Choroid plexus epithelial cell (primary cell): ENCODE measurements around the gene SLC22A4.

Experiments used
- DNase-seq: peaks from one replicate; pipeline ENCODE4 v3.0.0-alpha.2; 2010; ENCODE audit warnings: low read depth
- H3K4me3 ChIP-seq: 2 replicates; pipeline ENCODE4 v1.5.1; 2011; ENCODE audit warnings: low read depth, mild to moderate bottlenecking, control low read depth, low read length, moderate library complexity
- TF ChIP-seq, protein P1 (sequence below): conservative IDR thresholded peaks from 2 replicates; pipeline ENCODE4 v1.5.1; 2011; ENCODE audit warnings: low read depth, mild to moderate bottlenecking, control low read depth, inconsistent platforms, low read length, moderate library complexity

The SLC22A4 gene

DNA sequence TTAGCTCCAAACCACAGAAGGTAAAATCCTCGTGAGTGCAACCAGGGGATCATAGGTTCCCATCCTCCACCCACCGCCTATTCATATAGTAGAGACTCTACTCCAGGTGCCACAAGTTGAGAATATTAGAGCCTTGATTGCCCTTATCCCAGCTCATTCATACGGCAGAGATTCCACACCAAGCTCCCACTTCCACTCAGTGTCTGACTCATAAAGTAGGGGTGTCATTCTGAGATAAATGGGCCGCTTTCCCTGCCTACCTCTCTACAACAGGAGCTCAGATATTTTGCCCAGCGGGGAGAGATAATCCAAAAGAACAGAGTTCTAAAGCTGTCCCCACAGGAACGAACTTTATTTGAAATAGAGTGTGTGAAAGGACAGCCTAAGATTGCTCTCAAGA is 9.4 kb downstream of the SLC22A4 start:
- DNase-seq = no peak
- no peak overlapping the region for H3K4me3 ChIP-seq
- TF ChIP-seq, protein P1, sequence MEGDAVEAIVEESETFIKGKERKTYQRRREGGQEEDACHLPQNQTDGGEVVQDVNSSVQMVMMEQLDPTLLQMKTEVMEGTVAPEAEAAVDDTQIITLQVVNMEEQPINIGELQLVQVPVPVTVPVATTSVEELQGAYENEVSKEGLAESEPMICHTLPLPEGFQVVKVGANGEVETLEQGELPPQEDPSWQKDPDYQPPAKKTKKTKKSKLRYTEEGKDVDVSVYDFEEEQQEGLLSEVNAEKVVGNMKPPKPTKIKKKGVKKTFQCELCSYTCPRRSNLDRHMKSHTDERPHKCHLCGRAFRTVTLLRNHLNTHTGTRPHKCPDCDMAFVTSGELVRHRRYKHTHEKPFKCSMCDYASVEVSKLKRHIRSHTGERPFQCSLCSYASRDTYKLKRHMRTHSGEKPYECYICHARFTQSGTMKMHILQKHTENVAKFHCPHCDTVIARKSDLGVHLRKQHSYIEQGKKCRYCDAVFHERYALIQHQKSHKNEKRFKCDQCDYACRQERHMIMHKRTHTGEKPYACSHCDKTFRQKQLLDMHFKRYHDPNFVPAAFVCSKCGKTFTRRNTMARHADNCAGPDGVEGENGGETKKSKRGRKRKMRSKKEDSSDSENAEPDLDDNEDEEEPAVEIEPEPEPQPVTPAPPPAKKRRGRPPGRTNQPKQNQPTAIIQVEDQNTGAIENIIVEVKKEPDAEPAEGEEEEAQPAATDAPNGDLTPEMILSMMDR = no peak

GRCh38 chr5:132305420-132305819 is 11.2 kb downstream of the SLC22A4 start:
- TF ChIP-seq, protein P1 = no peak
- no peak overlapping the region for H3K4me3 ChIP-seq
- no peak for DNase-seq

GRCh38 chr5:132308701-132309100 is 14.5 kb downstream of the SLC22A4 start:
- TF ChIP-seq, protein P1 = no peak
- no peak overlapping the region for H3K4me3 ChIP-seq
- no peak for DNase-seq

DNA sequence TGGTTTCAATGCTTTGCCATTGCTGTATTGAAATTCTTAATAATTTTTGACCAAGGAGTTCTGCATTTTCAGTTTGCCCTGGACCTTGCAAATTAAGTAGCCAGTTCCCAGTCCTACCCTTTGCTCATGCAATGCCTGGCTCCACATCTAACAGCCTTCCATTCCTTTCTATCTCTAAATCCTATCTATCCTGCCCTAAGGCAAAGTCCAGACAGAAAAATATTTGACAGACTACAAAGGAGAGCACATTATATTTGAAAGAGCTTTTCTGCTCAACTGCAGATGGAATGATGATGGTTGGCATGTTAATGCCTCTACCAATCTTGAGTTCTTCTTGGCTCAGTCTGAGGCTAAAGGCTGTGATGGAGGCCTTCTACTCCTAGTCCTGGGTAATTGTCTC is 15.5 kb downstream of the SLC22A4 start:
- no peak overlapping the region for H3K4me3 ChIP-seq
- TF ChIP-seq, protein P1 = no peak
- DNase-seq = no peak

DNA sequence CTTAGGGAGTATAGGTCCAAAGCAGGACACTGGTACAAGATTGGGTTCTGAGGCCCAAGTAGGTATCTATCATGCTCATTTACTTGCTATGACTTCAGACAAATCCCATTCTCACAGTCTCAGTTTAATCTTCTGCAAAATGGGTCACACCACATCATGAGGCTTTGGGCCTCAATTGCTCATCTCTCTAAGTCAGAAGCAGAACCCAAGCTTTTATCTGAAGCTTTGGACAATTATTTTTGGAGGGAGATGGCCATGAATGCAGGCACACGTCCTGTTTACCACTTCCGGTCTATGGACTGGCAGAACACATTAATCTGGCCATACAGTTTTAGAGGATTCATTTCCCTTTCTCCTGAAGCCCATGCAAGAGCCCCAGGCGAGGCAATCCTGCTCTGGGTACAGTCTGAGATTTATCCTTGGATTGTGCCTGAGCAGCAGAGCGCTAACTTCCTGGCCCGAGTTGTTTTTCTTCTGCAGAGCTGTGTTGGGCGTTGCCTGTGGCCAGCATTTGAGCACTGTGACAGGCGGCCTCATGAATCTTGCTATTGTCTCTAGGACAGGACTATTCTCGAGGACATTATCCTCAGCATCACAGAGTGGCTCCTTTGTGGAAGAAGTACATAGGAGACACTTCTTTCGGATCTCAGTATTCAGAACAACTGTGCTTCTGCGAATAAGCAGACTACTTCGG is 16.1 kb downstream of the SLC22A4 start:
- TF ChIP-seq, protein P1 = no peak
- no peak for DNase-seq
- no peak overlapping the region for H3K4me3 ChIP-seq

DNA sequence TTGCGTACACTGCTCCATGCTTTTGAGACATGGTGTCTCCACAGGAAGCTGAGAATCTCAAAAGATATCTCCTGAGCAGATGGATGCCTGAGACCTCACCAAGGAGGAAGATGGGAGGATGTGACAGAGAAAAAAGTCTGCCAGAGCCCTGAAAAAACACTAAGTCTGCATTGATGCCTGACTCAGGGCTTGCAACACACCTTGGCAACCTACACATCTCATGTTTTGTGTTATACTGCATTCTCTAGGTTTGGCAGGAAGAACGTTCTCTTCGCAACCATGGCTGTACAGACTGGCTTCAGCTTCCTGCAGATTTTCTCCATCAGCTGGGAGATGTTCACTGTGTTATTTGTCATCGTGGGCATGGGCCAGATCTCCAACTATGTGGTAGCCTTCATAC is 19.2 kb downstream of the SLC22A4 start:
- TF ChIP-seq, protein P1 = no peak
- DNase-seq = peak; percentile 64
- H3K4me3 ChIP-seq = no peak overlapping the region

DNA sequence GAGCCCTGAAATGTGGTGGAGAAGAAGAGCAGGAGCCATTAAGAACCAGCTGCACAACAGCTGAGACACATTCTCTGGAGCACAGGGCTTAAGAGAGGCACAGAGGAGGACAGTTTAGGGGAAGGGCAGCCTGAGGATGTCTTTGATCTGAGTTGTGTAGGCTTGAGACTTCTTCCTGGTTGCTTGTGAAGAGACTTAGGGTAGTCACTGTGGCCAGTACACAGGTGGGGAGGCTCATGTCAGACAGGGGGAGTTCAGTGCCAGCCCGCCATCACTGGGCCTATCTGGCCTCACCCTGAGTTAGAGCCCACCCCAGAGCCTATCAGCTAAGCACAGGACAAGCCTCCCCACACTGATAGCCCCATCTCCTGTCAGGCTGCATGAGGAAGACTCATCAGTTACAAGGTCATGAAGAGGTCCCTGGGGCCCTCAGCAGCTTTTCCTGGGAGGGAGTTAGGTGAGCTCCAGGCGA is 19.8 kb downstream of the SLC22A4 start:
- no peak overlapping the region for H3K4me3 ChIP-seq
- TF ChIP-seq, protein P1 = no peak
- DNase-seq = no peak
